ENCODE results near the gene ZNF648. TPM values are rescaled to one million over a fixed set of nuclear protein-coding genes. Genes with fewer than 3 reads are reported as not detected.

ZNF648 gene, protein sequence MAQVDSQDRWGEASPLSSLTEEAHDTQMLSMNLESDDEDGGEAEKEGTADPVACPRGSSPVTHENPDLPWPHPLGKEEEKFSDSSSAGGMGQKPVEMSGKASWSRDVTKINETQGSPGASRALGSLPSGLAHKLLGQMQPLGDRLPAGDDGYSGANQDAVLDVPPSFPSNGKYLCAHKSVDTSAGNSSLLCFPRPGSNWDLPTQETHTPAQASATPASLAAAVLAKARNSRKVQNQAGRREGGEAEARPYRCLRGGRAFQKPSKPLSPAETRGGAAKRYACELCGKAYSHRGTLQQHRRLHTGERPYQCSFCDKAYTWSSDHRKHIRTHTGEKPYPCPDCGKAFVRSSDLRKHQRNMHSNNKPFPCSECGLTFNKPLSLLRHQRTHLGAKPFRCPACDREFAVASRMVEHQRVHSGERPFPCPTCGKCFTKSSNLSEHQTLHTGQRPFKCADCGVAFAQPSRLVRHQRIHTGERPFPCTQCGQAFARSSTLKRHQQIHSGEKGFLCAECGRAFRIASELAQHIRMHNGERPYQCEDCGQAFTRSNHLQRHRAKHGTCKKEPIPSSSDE
- not detected in 3 replicates for total RNA-seq
- long read RNA-seq = 0 reads

GRCh38 chr1:182061594-182061993 lies at the start of gene ZNF648:
TSS of gene ZNF648 (minus strand) at chr1:182061712. CDS start at chr1:182058010, 3,702 bp downstream.
- Mint-ChIP-seq H3K9me3 (ENCODE audit: low read depth) (peaks cover 13% of the 10 kb centered on the region), H3K27ac (ENCODE audit: unreplicated experiment) (no peak within 1 kb of the TSS), H3K27me3 (ENCODE audit: low read depth) (peaks cover 16% of the 10 kb centered on the region), H3K4me3 (ENCODE audit: unreplicated experiment) (no peak within 1 kb of the TSS), H3K4me1 (ENCODE audit: low read depth) (no peaks in the 10 kb centered on the region), H3K36me3 (ENCODE audit: low read depth) (no peaks in the 10 kb centered on the region)
- no peak for TF ChIP-seq CTCF (IDR thresholded peaks at IDR 0.05)
- no peak for DNase-seq (ENCODE audit: low spot score)

DNA sequence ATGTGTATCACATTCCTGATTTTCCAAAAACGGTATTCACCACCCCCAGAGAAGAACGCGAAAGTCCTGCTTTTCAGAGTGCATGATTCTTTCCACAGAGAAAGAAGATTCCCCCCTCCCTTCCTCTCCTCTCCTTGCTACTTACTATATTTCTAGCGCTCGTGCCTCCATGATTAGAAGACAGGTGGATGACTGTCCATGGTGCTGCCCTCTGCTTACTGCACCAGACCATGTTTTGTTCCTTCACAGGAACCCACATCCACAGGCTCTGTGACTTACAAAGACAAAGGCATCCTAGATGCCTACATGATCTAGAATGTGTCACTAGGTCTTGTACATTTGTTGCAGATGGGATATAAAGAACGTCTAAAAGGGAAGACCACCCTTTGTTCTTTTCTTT lies 49.1 kb upstream of the ZNF648 start:
- peaks cover 6% of the 10 kb centered on the region for H3K9me3 Mint-ChIP-seq (ENCODE audit: low read depth)
- TF ChIP-seq CTCF (IDR thresholded peaks at IDR 0.05) = peak; percentile 16
- H3K4me3 Mint-ChIP-seq (ENCODE audit: unreplicated experiment) = no peak overlapping the region
- peaks cover 5% of the 10 kb centered on the region for H3K4me1 Mint-ChIP-seq (ENCODE audit: low read depth)
- no peak for DNase-seq (ENCODE audit: low spot score)
- peaks cover 19% of the 10 kb centered on the region for H3K27me3 Mint-ChIP-seq (ENCODE audit: low read depth)
- no peaks in the 10 kb centered on the region for H3K36me3 Mint-ChIP-seq (ENCODE audit: low read depth)
- no peak overlapping the region for H3K27ac Mint-ChIP-seq (ENCODE audit: unreplicated experiment)

- Mint-ChIP-seq H3K27ac (ENCODE audit: unreplicated experiment) (no peak overlapping the region), H3K27me3 (ENCODE audit: low read depth) (peaks cover 21% of the 10 kb centered on the region), H3K9me3 (ENCODE audit: low read depth) (peaks cover 6% of the 10 kb centered on the region), H3K4me3 (ENCODE audit: unreplicated experiment) (no peak overlapping the region), H3K4me1 (ENCODE audit: low read depth) (peaks cover 5% of the 10 kb centered on the region), H3K36me3 (ENCODE audit: low read depth) (no peaks in the 10 kb centered on the region)
- DNase-seq (ENCODE audit: low spot score) = no peak
- TF ChIP-seq CTCF (IDR thresholded peaks at IDR 0.05) = no peak
Observed at GRCh38 chr1:182109771-182110170, 48.3 kb upstream of the ZNF648 start.

DNA sequence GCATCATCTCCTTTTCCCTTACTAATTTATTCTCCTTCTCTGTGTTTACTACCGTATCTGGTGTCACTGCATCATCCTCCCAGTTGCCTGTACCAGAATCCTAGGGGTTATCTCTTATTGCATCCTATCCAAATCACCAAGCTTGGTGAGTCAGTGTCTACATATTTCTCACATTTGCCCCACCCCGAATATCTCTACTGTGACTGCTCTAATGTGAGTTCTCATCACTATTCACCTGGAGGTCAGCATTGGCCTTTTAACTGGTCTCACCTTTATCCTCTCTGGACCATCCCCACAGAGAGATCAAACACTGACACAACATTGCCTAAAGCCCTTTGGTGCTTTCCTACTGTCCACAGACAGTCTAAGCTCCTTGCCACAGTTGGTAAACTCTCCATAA lies 45.7 kb upstream of the ZNF648 start:
- peaks cover 29% of the 10 kb centered on the region for H3K27me3 Mint-ChIP-seq (ENCODE audit: low read depth)
- no peak overlapping the region for H3K4me3 Mint-ChIP-seq (ENCODE audit: unreplicated experiment)
- no peak for TF ChIP-seq CTCF (IDR thresholded peaks at IDR 0.05)
- DNase-seq (ENCODE audit: low spot score) = no peak
- no peak overlapping the region for H3K27ac Mint-ChIP-seq (ENCODE audit: unreplicated experiment)
- no peaks in the 10 kb centered on the region for H3K4me1 Mint-ChIP-seq (ENCODE audit: low read depth)
- peaks cover 6% of the 10 kb centered on the region for H3K9me3 Mint-ChIP-seq (ENCODE audit: low read depth)
- no peaks in the 10 kb centered on the region for H3K36me3 Mint-ChIP-seq (ENCODE audit: low read depth)

DNA sequence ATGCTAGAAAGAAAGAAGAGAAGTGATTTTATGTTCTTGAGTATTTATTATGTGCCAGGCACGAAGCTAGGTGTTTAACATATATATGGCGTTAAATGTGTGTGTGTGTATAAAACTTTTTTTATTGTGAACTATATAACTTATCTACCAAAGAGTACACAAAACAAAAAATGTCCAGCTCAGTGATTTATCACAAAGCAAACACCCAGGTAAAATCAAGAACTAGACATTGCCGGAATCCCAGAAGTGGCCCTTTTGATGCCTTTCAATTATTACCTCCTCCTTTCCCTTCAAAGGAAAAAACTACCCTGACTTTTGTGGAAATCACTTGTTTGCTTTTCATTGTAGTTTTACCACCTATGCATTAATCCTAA lies 40.5 kb upstream of the ZNF648 start:
- no peaks in the 10 kb centered on the region for H3K4me1 Mint-ChIP-seq (ENCODE audit: low read depth)
- no peak overlapping the region for H3K4me3 Mint-ChIP-seq (ENCODE audit: unreplicated experiment)
- H3K36me3 Mint-ChIP-seq (ENCODE audit: low read depth) = peaks cover 3% of the 10 kb centered on the region
- DNase-seq (ENCODE audit: low spot score) = no peak
- peaks cover 9% of the 10 kb centered on the region for H3K9me3 Mint-ChIP-seq (ENCODE audit: low read depth)
- H3K27me3 Mint-ChIP-seq (ENCODE audit: low read depth) = peaks cover 24% of the 10 kb centered on the region
- H3K27ac Mint-ChIP-seq (ENCODE audit: unreplicated experiment) = no peak overlapping the region
- TF ChIP-seq CTCF (IDR thresholded peaks at IDR 0.05) = no peak
